Measurements from ENCODE around the gene MIF4GD. TPM values are rescaled to one million over a fixed set of nuclear protein-coding genes. Genes with fewer than 3 reads are reported as not detected.

MIF4GD gene
- total and polyA plus RNA-seq, 2 of the 4 experiments (the other 2 are of a cell fraction): 4.1 to 6.9 TPM

DNA sequence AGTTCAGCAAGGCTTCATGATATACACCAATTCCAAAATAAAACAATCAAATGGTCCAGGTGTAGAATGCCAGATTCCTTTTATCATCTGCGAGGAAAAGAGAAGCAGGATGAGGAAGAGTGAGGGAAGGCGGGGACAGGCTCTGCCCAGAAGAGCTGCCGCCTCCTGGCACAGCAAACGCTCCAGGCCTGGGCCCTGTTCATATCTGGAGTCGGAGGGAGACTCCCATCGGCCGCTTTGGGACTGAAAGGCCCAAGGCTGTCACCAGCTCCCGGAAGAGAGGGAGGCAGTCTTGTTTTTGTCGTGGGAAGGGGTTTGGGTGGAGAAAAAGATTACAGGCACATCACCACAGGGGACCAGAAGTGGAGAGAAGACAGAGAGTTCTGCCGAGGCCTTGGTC lies 47.2 kb upstream of the MIF4GD start:
- no peak overlapping the region for H2BK5ac ChIP-seq (ENCODE audit: low read depth, low read length, poor library complexity, severe bottlenecking)
- H4K5ac ChIP-seq (ENCODE audit: low read depth, low read length): no peak overlapping the region
- no peak overlapping the region for H3K9ac ChIP-seq (ENCODE audit: low read depth, low read length)
- H3K4me2 ChIP-seq (ENCODE audit: low read depth, low read length): no peak overlapping the region
- no TSS peak for BruUV-seq (replicated peaks)
- H4K20me1 ChIP-seq (ENCODE audit: insufficient read depth, low read length): peaks cover 11% of the 10 kb centered on the region; the same call in 1 of the 2 replicates
- POLR2A ChIA-PET (ENCODE audit: unreplicated experiment): no interaction called here
- intact Hi-C loops (cut with micrococcal nuclease) (no loop called here), in situ Hi-C loops (cut with MboI; ENCODE audit: low sequenced_read_pairs) (no loop called here), dilution Hi-C loops (cut with HindIII; ENCODE audit: low sequenced_read_pairs, unreplicated experiment) (no loop called here)
- no peaks in the 10 kb centered on the region for H3K27me3 ChIP-seq (ENCODE audit: control insufficient read depth, insufficient read depth, low read length)
- CTCF ChIA-PET: interaction anchor here (1.2 kb wide), 1 partner anchor 12 kb away, joined by 3 read pairs; no protein-coding TSS in a partner anchor
- peaks cover 3 to 35% of the 10 kb centered on the region in 2 experiments; a peak in 3 of 4 replicates for H3K79me1 ChIP-seq (ENCODE audit: low read depth in 1 of 2, low read length in 2 of 2)
- H2BK20ac ChIP-seq (ENCODE audit: low read depth, low read length): no peak overlapping the region
- no peak overlapping the region for H3K14ac ChIP-seq (replicated peaks; ENCODE audit: low read depth, low read length)
- no peak overlapping the region for H4K8ac ChIP-seq (ENCODE audit: low read depth in 2 of 2, low read length in 2 of 2)
- ATAC-seq (ENCODE audit: low read depth): no peak
- H3K4ac ChIP-seq (ENCODE audit: low read depth, low read length): no peak overlapping the region
- no peak for DNase-seq
- no peak overlapping the region for H2AK9ac ChIP-seq (replicated peaks; ENCODE audit: low read depth, low read length, poor library complexity)
- peaks cover 12% of the 10 kb centered on the region for H3K9me1 ChIP-seq (ENCODE audit: insufficient read depth, low read length)
- H3K23ac ChIP-seq (ENCODE audit: low read depth, low read length): no peak overlapping the region
- no peak overlapping the region for H3K27ac ChIP-seq (ENCODE audit: insufficient read depth, low read length)
- WGBS, 2 experiments (ENCODE audit: extremely low coverage in 2 of 2, insufficient read length in 1 of 2): 69% methylated on average over 3 of the region's 10 CpGs; no CpG with 5 or more reads in 1 of the 2 experiments
- H2AK5ac ChIP-seq (ENCODE audit: low read depth, low read length): no peak overlapping the region
- no peak overlapping the region for H3K18ac ChIP-seq (ENCODE audit: low read depth, low read length)
- H3K9me3 ChIP-seq (ENCODE audit: control insufficient read depth, insufficient read depth, low read length): no peaks in the 10 kb centered on the region
- H3K4me3 ChIP-seq (ENCODE audit: insufficient read depth, low read depth, low read length): no peak overlapping the region
- H2BK15ac ChIP-seq (ENCODE audit: low read depth, low read length): no peak overlapping the region
- H4K91ac ChIP-seq (ENCODE audit: insufficient read depth, low read depth, low read length): no peak overlapping the region
- H3K36me3 ChIP-seq (ENCODE audit: control insufficient read depth, insufficient read depth, low read length): peaks cover 31% of the 10 kb centered on the region
- H3K56ac ChIP-seq (ENCODE audit: extremely low read depth, insufficient read depth, low read length): no peak overlapping the region
- H2BK120ac ChIP-seq (ENCODE audit: low read depth, low read length): no peak overlapping the region
- H3K4me1 ChIP-seq (ENCODE audit: control insufficient read depth, insufficient read depth, low read length): peaks cover 9% of the 10 kb centered on the region; the same call in 1 of the 2 replicates
- no peak overlapping the region for H2AFZ ChIP-seq (replicated peaks; ENCODE audit: low read length, poor library complexity)
- TF ChIP-seq, protein P1, sequence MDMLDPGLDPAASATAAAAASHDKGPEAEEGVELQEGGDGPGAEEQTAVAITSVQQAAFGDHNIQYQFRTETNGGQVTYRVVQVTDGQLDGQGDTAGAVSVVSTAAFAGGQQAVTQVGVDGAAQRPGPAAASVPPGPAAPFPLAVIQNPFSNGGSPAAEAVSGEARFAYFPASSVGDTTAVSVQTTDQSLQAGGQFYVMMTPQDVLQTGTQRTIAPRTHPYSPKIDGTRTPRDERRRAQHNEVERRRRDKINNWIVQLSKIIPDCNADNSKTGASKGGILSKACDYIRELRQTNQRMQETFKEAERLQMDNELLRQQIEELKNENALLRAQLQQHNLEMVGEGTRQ (IDR thresholded peaks at IDR 0.05; ENCODE audit: low read depth, low read length): no peak
- TF ChIP-seq CHD1 (IDR thresholded peaks at IDR 0.05; ENCODE audit: low read depth, low read length) (no peak), RCOR1 (IDR thresholded peaks at IDR 0.05; ENCODE audit: insufficient replicate concordance, low read length) (no peak), RFX5 (IDR thresholded peaks at IDR 0.05; ENCODE audit: low read depth, low read length) (no peak), NFE2L2 (IDR thresholded peaks at IDR 0.05; ENCODE audit: low read depth, low read length) (no peak), MXI1 (IDR thresholded peaks at IDR 0.05; ENCODE audit: borderline replicate concordance, low read depth, low read length) (no peak), FOS (IDR thresholded peaks at IDR 0.05; ENCODE audit: low read depth, low read length) (no peak), POLR2A (IDR thresholded peaks at IDR 0.05; ENCODE audit: low read depth, low read length) (no peak)
- TF ChIP-seq, protein P2, sequence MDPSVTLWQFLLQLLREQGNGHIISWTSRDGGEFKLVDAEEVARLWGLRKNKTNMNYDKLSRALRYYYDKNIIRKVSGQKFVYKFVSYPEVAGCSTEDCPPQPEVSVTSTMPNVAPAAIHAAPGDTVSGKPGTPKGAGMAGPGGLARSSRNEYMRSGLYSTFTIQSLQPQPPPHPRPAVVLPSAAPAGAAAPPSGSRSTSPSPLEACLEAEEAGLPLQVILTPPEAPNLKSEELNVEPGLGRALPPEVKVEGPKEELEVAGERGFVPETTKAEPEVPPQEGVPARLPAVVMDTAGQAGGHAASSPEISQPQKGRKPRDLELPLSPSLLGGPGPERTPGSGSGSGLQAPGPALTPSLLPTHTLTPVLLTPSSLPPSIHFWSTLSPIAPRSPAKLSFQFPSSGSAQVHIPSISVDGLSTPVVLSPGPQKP (IDR thresholded peaks at IDR 0.05; ENCODE audit: borderline replicate concordance, low read depth, low read length): no peak

Data from IMR-90 (cell line).